Measurements from ENCODE around the gene PFKFB4. TPM values are rescaled to one million over a fixed set of nuclear protein-coding genes. Genes with fewer than 3 reads are reported as not detected.

PFKFB4 gene
- total RNA-seq, 2 donors from 2014 or later: 12.6 to 19.0 TPM

- Mint-ChIP-seq H3K36me3 (ENCODE audit: low read depth) (no peaks in the 10 kb centered on the region), H3K9me3 (no peaks in the 10 kb centered on the region), H3K27me3 (ENCODE audit: insufficient read depth) (no peaks in the 10 kb centered on the region), H3K4me3 (no peak overlapping the region), H3K4me1 (peaks cover 42% of the 10 kb centered on the region), H3K27ac (no peak overlapping the region)
- H3K4me1 ChIP-seq (ENCODE audit: control insufficient read depth, insufficient read depth, low read length): peaks cover 5% of the 10 kb centered on the region
- peak overlapping the region; percentile 21 for H3K9ac ChIP-seq (ENCODE audit: extremely low read depth, low read length, poor library complexity, severe bottlenecking)
- no peak for TF ChIP-seq CTCF (conservative IDR thresholded peaks at IDR 0.05)
- WGBS, 2 experiments (ENCODE audit: insufficient coverage in 1 of 2, insufficient read length in 1 of 2): 62 to 78% methylated on average over 3 to 5 of the region's 5 CpGs
- H3K27me3 ChIP-seq (ENCODE audit: control insufficient read depth, insufficient read depth, low read length, poor library complexity, severe bottlenecking): no peaks in the 10 kb centered on the region
- H3K4me3 ChIP-seq (ENCODE audit: low read length): no peak overlapping the region
- no peaks in the 10 kb centered on the region for H3K9me3 ChIP-seq (ENCODE audit: control insufficient read depth, low read length)
- no peak for DNase-seq
- peak overlapping the region; percentile 11 for H3K27ac ChIP-seq (ENCODE audit: low read depth, low read length)
- H3K36me3 ChIP-seq (ENCODE audit: control insufficient read depth, insufficient read depth, low read length): no peaks in the 10 kb centered on the region
Observed at GRCh38 chr3:48560648-48561018, 4.0 kb upstream of the PFKFB4 start.

GRCh38 chr3:48558493-48559134 lies 2.0 kb upstream of the PFKFB4 start:
- TF ChIP-seq CTCF (conservative IDR thresholded peaks at IDR 0.05): peak; percentile 13
- Histone ChIP-seq H3K9me3 (ENCODE audit: control insufficient read depth, low read length) (no peaks in the 10 kb centered on the region), H3K4me1 (ENCODE audit: control insufficient read depth, insufficient read depth, low read length) (peaks cover 9% of the 10 kb centered on the region), H3K27me3 (ENCODE audit: control insufficient read depth, insufficient read depth, low read length, poor library complexity, severe bottlenecking) (no peaks in the 10 kb centered on the region), H3K36me3 (ENCODE audit: control insufficient read depth, insufficient read depth, low read length) (no peaks in the 10 kb centered on the region), H3K27ac (ENCODE audit: low read depth, low read length) (no peak overlapping the region), H3K9ac (ENCODE audit: extremely low read depth, low read length, poor library complexity, severe bottlenecking) (no peak overlapping the region), H3K4me3 (ENCODE audit: low read length) (no peak overlapping the region)
- WGBS, 2 experiments (ENCODE audit: insufficient coverage in 1 of 2, insufficient read length in 1 of 2): 71 to 83% methylated on average over 6 of the region's 6 CpGs
- no peaks in the 10 kb centered on the region for H3K27me3 Mint-ChIP-seq (ENCODE audit: insufficient read depth)
- no peaks in the 10 kb centered on the region for H3K9me3 Mint-ChIP-seq
- peaks cover 54% of the 10 kb centered on the region for H3K4me1 Mint-ChIP-seq
- H3K4me3 Mint-ChIP-seq: peak overlapping the region; percentile 77
- peak overlapping the region; percentile 16 for H3K27ac Mint-ChIP-seq
- DNase-seq: no peak
- no peaks in the 10 kb centered on the region for H3K36me3 Mint-ChIP-seq (ENCODE audit: low read depth)

- WGBS, 2 experiments (ENCODE audit: insufficient coverage in 1 of 2, insufficient read length in 1 of 2): 18 to 32% methylated on average over 13 to 29 of the region's 29 CpGs
- peak overlapping the region; percentile 23 for H3K9ac ChIP-seq (ENCODE audit: extremely low read depth, low read length, poor library complexity, severe bottlenecking)
- H3K27ac Mint-ChIP-seq: peak overlapping the region; percentile 64
- DNase-seq: peak; percentile 55
- peak overlapping the region; percentile 77 for H3K4me3 Mint-ChIP-seq
- H3K4me1 ChIP-seq (ENCODE audit: control insufficient read depth, insufficient read depth, low read length): peaks cover 9% of the 10 kb centered on the region
- H3K36me3 ChIP-seq (ENCODE audit: control insufficient read depth, insufficient read depth, low read length): no peaks in the 10 kb centered on the region
- no peaks in the 10 kb centered on the region for H3K36me3 Mint-ChIP-seq (ENCODE audit: low read depth)
- H3K4me1 Mint-ChIP-seq: peaks cover 45% of the 10 kb centered on the region
- H3K4me3 ChIP-seq (ENCODE audit: low read length): peak overlapping the region; percentile 82
- H3K9me3 ChIP-seq (ENCODE audit: control insufficient read depth, low read length): no peaks in the 10 kb centered on the region
- no peaks in the 10 kb centered on the region for H3K27me3 ChIP-seq (ENCODE audit: control insufficient read depth, insufficient read depth, low read length, poor library complexity, severe bottlenecking)
- no peaks in the 10 kb centered on the region for H3K27me3 Mint-ChIP-seq (ENCODE audit: insufficient read depth)
- H3K9me3 Mint-ChIP-seq: no peaks in the 10 kb centered on the region
- no peak for TF ChIP-seq CTCF (conservative IDR thresholded peaks at IDR 0.05)
- H3K27ac ChIP-seq (ENCODE audit: low read depth, low read length): no peak overlapping the region
Observed at GRCh38 chr3:48555949-48556795, 431 bp downstream of the PFKFB4 start.

Data from endodermal cell (in vitro differentiated cells).